ENCODE data around the gene NOSIP.

Gene NOSIP

GRCh38 chr19:49544154-49544553, 36.2 kb downstream of the NOSIP start:
- DNase-seq (ENCODE audit: low spot score), result no peak

- no peak for DNase-seq (ENCODE audit: low spot score)
Observed at GRCh38 chr19:49543032-49543431, 37.3 kb downstream of the NOSIP start.

GRCh38 chr19:49542446-49542845, 37.9 kb downstream of the NOSIP start:
- DNase-seq (ENCODE audit: low spot score), result no peak

- DNase-seq (ENCODE audit: low spot score), result no peak
Observed at GRCh38 chr19:49541914-49542313, 38.4 kb downstream of the NOSIP start.

GRCh38 chr19:49539192-49539952, 41.0 kb downstream of the NOSIP start:
- no peak for DNase-seq (ENCODE audit: low spot score)

GRCh38 chr19:49538643-49539042, 41.7 kb downstream of the NOSIP start:
- DNase-seq (ENCODE audit: low spot score), result no peak

- DNase-seq (ENCODE audit: low spot score), result no peak
Observed at GRCh38 chr19:49536921-49537462, 43.4 kb downstream of the NOSIP start.

GRCh38 chr19:49534632-49535385, 45.5 kb downstream of the NOSIP start:
- DNase-seq (ENCODE audit: low spot score), result no peak

GRCh38 chr19:49533551-49534488, 46.5 kb downstream of the NOSIP start:
- peak; percentile 90 for DNase-seq (ENCODE audit: low spot score)

- no peak for DNase-seq (ENCODE audit: low spot score)
Observed at GRCh38 chr19:49530708-49531107, 49.6 kb downstream of the NOSIP start.

GRCh38 chr19:49528211-49528771, 52.1 kb downstream of the NOSIP start:
- DNase-seq (ENCODE audit: low spot score), result no peak

- DNase-seq (ENCODE audit: low spot score), result no peak
Observed at GRCh38 chr19:49524812-49525455, 55.4 kb downstream of the NOSIP start.

GRCh38 chr19:49520705-49521319, 59.5 kb downstream of the NOSIP start:
- DNase-seq (ENCODE audit: low spot score), result no peak

GRCh38 chr19:49518033-49518432, 62.3 kb downstream of the NOSIP start:
- DNase-seq (ENCODE audit: low spot score), result no peak

GRCh38 chr19:49515767-49516166, 64.6 kb downstream of the NOSIP start:
- no peak for DNase-seq (ENCODE audit: low spot score)

GRCh38 chr19:49514151-49514550, 66.2 kb downstream of the NOSIP start:
- DNase-seq (ENCODE audit: low spot score), result no peak

- DNase-seq (ENCODE audit: low spot score), result no peak
Observed at GRCh38 chr19:49513746-49514118, 66.6 kb downstream of the NOSIP start.

GRCh38 chr19:49512970-49513745, 67.2 kb downstream of the NOSIP start:
- peak; percentile 61 for DNase-seq (ENCODE audit: low spot score)

GRCh38 chr19:49507803-49508494, 72.4 kb downstream of the NOSIP start:
- no peak for DNase-seq (ENCODE audit: low spot score)

Data from NAMALWA (cell line).